ENCODE measurements around the gene GPATCH2.

DNA sequence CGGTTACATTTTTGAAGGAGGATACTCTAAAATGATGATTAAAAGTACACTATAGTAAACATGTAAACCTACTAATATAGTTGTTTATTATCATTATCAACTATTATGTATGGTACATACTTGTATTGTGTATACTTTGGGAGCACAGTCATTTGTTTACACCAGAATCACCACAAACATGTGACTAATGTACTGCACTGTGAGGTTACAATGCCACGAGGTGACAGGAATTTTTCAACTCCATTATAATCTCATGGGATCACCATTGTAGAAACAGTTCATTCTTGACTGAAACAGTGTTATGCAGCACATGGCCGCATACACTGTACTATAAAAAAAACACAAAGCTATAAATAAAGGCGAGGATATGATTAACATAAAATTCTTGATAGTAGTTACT lies 44.3 kb downstream of the GPATCH2 start:
- TF ChIP-seq, protein P1, sequence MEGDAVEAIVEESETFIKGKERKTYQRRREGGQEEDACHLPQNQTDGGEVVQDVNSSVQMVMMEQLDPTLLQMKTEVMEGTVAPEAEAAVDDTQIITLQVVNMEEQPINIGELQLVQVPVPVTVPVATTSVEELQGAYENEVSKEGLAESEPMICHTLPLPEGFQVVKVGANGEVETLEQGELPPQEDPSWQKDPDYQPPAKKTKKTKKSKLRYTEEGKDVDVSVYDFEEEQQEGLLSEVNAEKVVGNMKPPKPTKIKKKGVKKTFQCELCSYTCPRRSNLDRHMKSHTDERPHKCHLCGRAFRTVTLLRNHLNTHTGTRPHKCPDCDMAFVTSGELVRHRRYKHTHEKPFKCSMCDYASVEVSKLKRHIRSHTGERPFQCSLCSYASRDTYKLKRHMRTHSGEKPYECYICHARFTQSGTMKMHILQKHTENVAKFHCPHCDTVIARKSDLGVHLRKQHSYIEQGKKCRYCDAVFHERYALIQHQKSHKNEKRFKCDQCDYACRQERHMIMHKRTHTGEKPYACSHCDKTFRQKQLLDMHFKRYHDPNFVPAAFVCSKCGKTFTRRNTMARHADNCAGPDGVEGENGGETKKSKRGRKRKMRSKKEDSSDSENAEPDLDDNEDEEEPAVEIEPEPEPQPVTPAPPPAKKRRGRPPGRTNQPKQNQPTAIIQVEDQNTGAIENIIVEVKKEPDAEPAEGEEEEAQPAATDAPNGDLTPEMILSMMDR (IDR thresholded peaks at IDR 0.05), result no peak
- TF ChIP-seq EZH2 (IDR thresholded peaks at IDR 0.05) (no peak), EZH2phosphoT487 (IDR thresholded peaks at IDR 0.05) (no peak)
